Superior temporal gyrus (tissue), 1 donor: ENCODE measurements around the gene PDXK.
"Not testable (repeated sequence)": the region's sequence is repeated elsewhere in the genome, so short reads cannot be mapped to it uniquely, and the experiment has no call there.

ENCODE experiments used
- DNase-seq: peaks from one replicate; pipeline ENCODE4 v3.0.0-alpha.2; 2016; ENCODE audit errors: extremely low spot score

Gene PDXK

DNA sequence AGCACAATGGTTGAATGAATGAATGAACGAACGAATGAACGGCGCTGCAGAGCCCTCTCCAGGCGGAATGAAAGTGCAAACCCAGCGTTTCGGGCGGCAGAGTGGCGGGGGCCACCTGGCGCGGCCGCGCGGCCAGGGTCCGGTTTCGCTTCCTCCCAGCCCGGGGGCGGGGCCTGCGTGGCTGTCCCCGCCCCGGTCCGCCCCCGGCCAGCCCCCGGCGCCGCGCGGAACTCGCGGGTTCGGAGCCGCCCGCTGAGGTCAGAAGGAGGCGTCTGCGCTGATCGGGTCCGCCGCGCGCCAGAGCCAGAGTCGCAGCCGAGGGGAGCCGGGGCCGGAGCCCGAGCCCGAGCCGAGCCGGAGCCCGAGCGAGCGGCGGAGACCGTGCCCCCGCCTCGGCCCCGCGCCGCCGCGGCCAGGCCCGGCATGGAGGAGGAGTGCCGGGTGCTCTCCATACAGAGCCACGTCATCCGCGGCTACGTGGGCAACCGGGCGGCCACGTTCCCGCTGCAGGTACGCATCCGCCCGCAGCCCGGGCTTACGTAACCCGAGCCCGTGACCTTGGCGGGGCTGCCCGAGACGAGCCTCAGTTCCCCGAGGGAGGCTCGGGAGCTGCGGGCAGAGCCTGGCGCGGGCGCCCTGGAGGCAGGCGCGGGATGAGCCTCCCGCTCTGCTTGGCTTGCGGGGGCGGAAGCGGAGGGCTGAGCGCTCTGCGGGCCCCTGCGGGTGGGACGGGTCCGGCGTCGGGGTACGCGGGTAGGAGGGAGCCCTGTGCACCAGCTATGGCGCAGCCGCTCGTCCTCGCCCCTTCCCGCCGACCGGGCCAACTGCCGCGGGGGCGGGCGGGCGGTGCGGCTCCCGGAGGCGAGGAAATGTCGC, at the start of gene PDXK:
PDXK (plus strand) TSS at position 258 of the 876 bp plus-strand sequence; CDS start at position 424, 166 bp downstream.
- peak; percentile 72 for DNase-seq

DNA sequence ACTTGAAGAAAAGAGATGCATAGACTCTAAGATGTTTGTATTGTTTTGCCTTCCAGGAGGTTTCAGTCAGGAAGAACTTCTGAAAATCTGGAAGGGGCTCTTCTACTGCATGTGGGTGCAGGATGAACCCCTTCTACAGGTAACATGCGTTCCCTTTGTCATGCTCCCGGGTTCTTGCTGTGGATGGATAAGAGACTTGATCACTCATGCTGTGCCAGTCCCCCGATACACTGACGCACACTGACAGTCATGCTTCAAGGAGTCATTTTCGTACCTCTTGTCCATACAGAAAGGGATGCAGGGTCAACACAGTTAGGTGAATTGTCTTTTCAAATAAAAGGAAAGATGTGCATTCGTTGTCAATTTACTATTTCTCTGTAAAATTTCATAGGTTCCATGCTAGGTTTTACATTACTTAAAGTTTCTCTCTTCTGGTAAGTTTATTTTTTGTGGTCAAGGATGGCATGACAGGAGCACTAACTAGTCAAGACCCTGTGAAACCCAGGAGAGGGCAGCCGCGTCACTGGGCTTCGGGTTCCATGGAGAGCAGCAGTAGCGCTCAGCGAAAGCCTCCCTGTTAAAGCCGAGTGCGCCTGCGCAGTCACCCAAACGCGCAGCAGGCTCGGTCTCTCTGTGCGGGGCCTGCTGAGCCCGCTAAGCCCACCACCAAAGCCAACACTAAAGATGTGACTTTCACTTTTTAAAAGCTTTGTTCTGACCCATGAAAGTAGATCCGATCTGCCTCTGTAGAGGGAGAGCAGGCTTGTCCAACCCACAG, 48.9 kb upstream of the PDXK start:
- DNase-seq: no peak

- no peak for DNase-seq
Measured at GRCh38 chr21:43675871-43676270, 43.1 kb upstream of the PDXK start.

DNA sequence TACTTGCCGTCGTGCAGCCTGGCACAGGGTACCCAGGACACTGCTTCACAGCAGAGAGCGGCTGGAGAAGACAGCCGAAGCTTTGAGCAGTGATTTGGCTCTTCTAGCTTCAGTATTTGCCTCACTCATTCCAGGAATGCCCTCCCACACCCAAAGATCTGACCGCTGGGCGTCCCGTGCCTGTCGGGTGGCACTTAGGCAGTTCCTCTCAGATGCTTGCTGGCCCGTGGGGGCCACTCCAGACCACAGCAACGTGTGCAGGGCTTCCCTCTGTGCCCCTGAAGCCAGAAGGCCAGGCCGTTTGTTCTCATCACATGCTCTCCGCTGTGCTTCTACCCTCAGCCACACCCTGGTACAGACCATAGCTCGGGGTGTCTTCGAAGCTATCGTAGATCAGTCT, 42.5 kb upstream of the PDXK start:
- no peak for DNase-seq

GRCh38 chr21:43679951-43680350, 39.0 kb upstream of the PDXK start:
- no peak for DNase-seq

DNA sequence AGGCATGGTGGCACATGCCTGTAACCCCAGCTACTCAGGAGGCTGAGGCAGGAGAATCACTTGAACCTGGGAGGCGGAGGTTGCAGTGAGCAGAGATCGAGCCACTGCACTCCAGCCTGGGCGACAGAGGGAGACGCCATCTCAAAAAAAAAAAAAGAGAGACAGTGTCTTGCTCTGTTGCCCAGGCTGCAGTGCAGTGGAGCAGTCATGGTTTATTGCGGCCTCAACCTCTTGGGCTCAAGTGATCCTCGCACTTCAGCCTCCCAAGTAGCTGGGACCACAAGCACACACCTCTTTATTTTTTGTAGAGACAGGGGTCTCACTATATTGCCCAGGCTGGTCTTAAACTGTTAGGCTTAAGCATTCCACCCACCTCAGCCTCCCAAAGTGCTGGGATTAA, 38.5 kb upstream of the PDXK start:
- not testable (repeated sequence) for DNase-seq

- DNase-seq: no peak
Measured at GRCh38 chr21:43681650-43682049, 37.3 kb upstream of the PDXK start.

DNA sequence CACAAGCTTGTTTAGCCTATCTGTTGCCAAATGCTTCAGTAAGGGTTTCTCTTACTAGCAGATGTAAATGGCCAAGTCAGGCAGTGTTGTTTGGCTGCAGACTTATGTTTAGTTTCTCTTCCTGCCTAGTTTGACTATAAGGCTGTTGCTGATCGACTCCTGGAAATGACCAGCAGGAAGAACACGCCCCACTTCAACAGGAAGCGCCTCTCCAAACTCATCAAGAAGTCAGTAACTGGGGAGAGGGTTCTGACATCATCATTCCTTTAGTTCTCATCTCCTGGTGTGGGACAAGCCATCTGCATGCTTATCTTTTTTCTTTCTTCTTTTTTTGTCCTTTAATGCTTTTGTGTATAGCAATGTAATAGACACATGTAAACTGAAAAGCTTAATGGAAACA, 34.5 kb upstream of the PDXK start:
- no peak for DNase-seq

DNA sequence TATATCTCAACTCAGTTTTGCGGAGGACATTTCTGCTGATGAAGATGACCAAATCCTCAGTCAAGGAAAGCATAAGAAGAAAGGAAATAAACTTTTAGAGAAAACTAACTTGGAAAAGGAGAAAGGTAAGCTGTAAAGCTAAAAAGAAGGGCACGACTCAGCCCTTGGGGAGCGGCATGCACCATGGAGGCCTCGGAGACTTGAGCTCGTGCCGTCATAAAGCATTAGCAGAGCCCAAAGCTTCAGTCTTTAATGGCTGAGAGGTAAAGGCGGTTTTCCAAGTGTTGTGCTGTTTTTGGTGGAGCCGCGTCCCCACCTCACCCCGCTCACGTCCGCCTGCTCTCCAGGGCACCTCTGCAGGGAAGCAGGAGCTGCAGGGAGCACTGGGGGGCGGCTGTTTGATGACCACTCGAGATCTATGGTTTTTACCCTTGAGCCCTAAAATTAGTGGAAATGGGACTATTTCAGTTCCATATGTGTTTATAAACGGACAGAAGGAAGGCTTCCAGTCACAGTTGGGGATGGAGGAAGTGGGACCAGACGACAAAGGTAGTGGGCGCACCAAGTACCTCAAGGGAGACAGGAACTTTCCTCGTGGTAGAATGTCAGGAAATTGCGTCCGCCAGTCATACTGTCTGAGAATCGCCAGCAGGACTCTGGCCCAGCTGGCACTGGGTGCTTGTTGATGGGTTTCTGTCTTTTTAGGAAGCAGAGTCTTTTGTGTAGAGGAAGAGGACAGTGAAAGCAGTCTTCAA, 31.9 kb upstream of the PDXK start:
- DNase-seq: no peak

DNA sequence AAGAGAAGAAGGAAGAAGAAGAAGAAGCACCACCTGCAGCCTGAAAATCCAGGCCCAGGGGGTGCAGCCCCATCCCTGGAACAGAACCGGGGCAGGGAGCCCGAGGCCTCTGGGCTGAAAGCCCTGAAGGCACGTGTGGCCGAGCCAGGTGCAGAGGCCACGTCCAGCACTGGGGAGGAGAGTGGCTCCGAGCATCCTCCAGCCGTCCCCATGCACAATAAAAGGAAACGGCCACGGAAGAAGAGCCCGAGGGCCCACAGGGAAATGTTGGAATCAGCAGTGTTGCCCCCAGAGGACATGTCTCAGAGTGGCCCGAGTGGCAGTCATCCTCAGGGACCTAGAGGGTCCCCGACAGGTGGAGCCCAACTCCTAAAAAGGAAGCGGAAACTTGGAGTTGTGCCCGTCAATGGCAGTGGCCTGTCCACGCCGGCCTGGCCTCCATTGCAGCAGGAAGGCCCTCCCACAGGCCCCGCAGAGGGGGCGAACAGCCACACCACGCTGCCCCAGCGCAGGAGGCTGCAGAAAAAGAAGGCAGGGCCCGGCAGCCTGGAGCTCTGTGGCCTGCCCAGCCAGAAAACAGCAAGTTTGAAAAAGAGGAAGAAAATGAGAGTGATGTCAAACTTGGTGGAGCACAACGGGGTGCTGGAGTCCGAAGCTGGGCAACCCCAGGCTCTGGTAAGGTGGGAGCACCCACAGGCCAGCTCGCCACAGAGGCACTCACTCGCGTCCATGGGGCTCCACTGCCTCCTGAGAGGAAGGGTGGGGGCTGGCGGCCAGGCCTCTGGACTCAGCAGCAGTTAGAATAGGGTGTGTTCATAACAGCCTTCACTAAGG, 31.1 kb upstream of the PDXK start:
- DNase-seq: no peak

- DNase-seq: no peak
Measured at GRCh38 chr21:43688906-43689305, 30.0 kb upstream of the PDXK start.

GRCh38 chr21:43689556-43690337, 29.2 kb upstream of the PDXK start:
- DNase-seq: no peak

DNA sequence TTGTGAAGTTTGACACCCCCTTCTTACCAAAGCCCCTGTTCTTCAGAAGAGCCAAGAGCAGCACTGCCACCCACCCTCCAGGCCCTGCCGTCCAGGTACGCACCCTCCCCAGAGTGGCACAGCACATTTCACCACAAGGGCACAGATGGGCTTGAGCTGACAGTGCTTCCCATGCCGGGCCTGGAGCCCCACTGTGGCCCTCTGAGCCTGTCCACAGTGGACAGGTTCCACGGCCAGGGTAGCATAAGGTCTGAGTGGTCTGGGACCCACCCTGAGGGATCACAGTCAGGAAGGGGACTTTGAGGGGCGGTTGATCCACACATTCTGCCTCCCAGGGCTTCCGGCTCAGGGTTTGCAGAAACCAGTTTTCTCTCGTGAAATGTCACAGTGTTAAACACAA, 28.6 kb upstream of the PDXK start:
- no peak for DNase-seq

DNA sequence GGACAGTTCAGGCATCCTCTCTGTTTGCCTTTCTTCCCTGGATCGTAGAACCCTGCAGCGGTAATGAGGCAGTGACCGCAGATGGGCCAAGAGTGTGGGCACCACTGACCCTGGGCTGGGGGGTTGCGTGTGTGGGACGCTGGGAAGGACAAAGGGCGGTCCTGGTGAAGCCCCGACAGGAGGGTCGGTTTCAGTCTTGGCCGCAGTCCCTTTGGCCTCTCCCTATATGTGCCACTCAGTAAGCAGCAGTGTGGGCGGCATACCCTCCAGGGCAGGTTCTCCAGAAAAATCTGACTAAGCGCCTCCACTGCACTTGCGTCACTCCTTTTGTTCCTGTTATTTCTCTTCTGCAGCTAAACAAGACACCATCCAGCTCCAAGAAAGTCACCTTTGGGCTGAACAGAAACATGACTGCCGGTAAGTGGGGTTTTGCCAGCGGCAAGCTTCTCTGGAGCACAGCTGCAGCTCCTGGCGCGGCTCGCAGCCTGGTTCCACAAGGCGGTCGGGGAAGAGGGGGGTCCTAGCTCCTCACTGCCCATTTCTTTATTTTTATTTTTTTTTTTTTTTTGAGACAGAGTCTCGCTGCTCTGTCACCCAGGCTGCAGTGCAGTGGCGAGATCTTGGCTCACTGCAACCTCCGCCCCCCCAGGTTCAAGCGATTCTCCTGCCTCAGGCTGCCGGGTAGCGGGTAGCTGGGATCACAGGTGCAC, 27.7 kb upstream of the PDXK start:
- no peak for DNase-seq

DNA sequence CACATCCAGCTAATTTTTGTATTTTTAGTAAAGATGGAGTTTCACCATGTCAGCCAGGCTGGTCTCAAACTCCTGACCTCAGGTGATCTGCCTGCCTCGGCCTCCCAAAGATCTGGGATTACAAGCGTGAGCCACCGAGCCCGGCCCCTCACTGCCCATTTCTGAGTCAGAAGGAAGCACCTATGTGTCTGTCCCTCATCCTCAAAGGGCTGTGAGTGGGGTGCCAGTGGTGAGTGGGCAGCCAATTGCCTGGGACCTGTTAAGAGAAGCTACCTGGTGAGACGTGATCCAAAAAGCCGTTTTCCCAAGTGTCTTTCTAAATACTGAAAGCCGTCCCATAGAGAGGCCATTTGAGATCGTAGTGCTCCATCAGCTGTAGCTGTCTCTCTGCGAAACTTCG, 27.1 kb upstream of the PDXK start:
- DNase-seq: no peak

GRCh38 chr21:43692949-43693348, 26.0 kb upstream of the PDXK start:
- no peak for DNase-seq

DNA sequence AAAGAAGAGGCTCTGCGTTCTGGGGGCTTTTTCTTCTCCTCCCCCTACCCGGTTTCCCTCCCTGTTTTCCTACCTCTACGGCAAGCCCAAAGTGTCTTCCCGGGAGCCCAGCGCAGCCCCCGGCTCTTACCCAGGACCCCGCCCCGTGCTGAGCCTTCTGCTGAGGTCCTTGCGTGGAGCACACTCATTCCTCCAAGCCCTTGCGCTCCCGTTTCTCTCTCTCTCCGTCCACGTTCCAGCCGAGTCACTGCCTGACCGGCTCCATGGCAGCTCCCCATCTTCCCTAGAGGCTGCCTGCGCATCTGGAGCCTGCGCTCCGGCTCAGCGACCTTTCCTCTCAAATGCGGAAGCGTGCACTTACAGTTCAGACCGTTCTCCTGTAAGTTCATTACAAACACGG, 24.9 kb upstream of the PDXK start:
- DNase-seq: no peak

GRCh38 chr21:43694437-43695079, 24.4 kb upstream of the PDXK start:
- no peak for DNase-seq

DNA sequence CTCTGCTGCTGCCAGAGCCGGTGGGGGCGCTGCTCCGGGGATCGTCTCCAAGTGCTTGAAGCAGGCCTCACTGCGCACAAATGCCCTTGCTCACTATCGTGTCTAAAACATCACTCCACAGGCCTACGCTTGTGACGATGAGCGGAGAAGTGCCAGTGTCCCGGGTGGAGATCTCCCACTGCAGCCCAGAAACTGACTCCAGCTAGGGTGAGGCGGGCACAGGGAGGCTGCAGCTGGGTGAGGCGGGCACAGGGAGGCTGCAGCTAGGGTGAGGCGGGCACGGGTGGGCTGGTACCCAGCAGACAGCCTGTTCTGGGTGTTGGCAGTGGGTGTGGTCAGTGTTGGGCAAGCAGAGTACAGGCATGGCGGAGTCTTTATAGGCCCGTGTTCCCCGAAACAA, 22.7 kb upstream of the PDXK start:
- DNase-seq: no peak
